Stimulated activated CD8-positive, alpha-beta memory T cell treated with anti-CD3 and anti-CD28 coated beads, Interleukin-15, amount 100 ng/mL, for 1 hour (primary cell): ENCODE data around the gene PRSS12.
"Not testable (repeated sequence)": the region's sequence is repeated elsewhere in the genome, so short reads cannot be mapped to it uniquely, and the experiment has no call there.

ENCODE experiments used
- DNase-seq: peaks from one replicate; pipeline ENCODE4 v3.0.0-alpha.2; 2020; ENCODE audit warnings: low read depth

The PRSS12 gene

GRCh38 chr4:118318931-118319330 is 33.9 kb downstream of the PRSS12 start:
- DNase-seq: no peak

GRCh38 chr4:118317691-118318090 is 35.1 kb downstream of the PRSS12 start:
- DNase-seq: no peak

- DNase-seq: no peak
Measured at GRCh38 chr4:118314221-118314620, 38.6 kb downstream of the PRSS12 start.

GRCh38 chr4:118313098-118313497 is 39.7 kb downstream of the PRSS12 start:
- DNase-seq: no peak

GRCh38 chr4:118308306-118309030 is 44.3 kb downstream of the PRSS12 start:
- no peak for DNase-seq

- DNase-seq: no peak
Measured at GRCh38 chr4:118307643-118308042, 45.2 kb downstream of the PRSS12 start.

GRCh38 chr4:118299619-118300018 is 53.2 kb downstream of the PRSS12 start:
- DNase-seq: not testable (repeated sequence)

- DNase-seq: no peak
Measured at GRCh38 chr4:118296729-118297128, 56.1 kb downstream of the PRSS12 start.

GRCh38 chr4:118290951-118291350 is 61.9 kb downstream of the PRSS12 start:
- DNase-seq: no peak

- DNase-seq: no peak
Measured at GRCh38 chr4:118289794-118290193, 63.0 kb downstream of the PRSS12 start.

- DNase-seq: no peak
Measured at GRCh38 chr4:118287711-118288451, 64.9 kb downstream of the PRSS12 start.

GRCh38 chr4:118286685-118287084 is 66.1 kb downstream of the PRSS12 start:
- no peak for DNase-seq

GRCh38 chr4:118285931-118286330 is 66.9 kb downstream of the PRSS12 start:
- DNase-seq: no peak

GRCh38 chr4:118284169-118284568 is 68.6 kb downstream of the PRSS12 start:
- no peak for DNase-seq

GRCh38 chr4:118282692-118283091 is 70.1 kb downstream of the PRSS12 start:
- no peak for DNase-seq

- no peak for DNase-seq
Measured at GRCh38 chr4:118281611-118282442, 71.0 kb downstream of the PRSS12 start.

- peak; percentile 13 for DNase-seq
Measured at GRCh38 chr4:118280501-118281218, 72.1 kb downstream of the PRSS12 start.

GRCh38 chr4:118279920-118280432 is 72.8 kb downstream of the PRSS12 start:
- DNase-seq: no peak

- no peak for DNase-seq
Measured at GRCh38 chr4:118279328-118279727, 73.5 kb downstream of the PRSS12 start.

GRCh38 chr4:118278473-118279274 is 74.1 kb downstream of the PRSS12 start:
- DNase-seq: peak; percentile 93

GRCh38 chr4:118277243-118277642 is 75.6 kb downstream of the PRSS12 start:
- no peak for DNase-seq
